ENCODE results near the gene PTPRG. TPM values are rescaled to one million over a fixed set of nuclear protein-coding genes. Genes with fewer than 3 reads are reported as not detected.

PTPRG gene
- total RNA-seq, 4 donors from 2014 or later: 21.1 to 54.2 (median 30.6) TPM

DNA sequence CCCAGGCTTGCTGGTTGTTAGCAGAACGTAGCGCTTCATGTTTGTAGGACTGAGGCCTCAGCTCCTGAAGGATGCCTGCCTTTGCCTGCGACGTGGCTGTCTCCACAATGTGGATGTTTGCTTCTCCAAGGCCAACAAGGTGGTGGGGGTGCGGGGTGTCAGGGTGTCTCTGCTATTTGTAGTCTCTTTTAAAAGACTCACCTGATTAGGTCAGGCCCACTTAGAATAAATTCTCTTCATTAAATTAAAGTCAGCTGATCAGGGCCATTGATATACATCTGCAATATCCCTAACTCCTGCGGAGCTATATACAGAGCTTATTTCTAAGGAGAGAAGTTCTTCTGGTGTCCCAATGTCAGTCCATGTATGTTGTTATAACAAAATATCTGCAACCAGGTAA lies 44.8 kb downstream of the PTPRG start:
- ATAC-seq: no peak
- intact Hi-C loops (cut with DNase I; ENCODE audit: low total_unique reads) (no loop called here), in situ Hi-C loops (cut with MboI; ENCODE audit: low sequenced_read_pairs in 4 of 4) (no loop called here)
- Histone ChIP-seq H3K9me3 (no peaks in the 10 kb centered on the region), H3K4me1 (peaks cover 4 to 8% of the 10 kb centered on the region in 2 donors), H3K27ac (no peak overlapping the region), H3K36me3 (no peaks in the 10 kb centered on the region), H3K27me3 (no peaks in the 10 kb centered on the region), H3K4me3 (no peak overlapping the region)
- DNase-seq: no peak
- TF ChIP-seq POLR2A (IDR thresholded peaks at IDR 0.05): no peak
- TF ChIP-seq, protein P1, sequence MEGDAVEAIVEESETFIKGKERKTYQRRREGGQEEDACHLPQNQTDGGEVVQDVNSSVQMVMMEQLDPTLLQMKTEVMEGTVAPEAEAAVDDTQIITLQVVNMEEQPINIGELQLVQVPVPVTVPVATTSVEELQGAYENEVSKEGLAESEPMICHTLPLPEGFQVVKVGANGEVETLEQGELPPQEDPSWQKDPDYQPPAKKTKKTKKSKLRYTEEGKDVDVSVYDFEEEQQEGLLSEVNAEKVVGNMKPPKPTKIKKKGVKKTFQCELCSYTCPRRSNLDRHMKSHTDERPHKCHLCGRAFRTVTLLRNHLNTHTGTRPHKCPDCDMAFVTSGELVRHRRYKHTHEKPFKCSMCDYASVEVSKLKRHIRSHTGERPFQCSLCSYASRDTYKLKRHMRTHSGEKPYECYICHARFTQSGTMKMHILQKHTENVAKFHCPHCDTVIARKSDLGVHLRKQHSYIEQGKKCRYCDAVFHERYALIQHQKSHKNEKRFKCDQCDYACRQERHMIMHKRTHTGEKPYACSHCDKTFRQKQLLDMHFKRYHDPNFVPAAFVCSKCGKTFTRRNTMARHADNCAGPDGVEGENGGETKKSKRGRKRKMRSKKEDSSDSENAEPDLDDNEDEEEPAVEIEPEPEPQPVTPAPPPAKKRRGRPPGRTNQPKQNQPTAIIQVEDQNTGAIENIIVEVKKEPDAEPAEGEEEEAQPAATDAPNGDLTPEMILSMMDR (IDR thresholded peaks at IDR 0.05 in 4 of 5, conservative IDR thresholded peaks at IDR 0.05 in 1 of 5): no peak

DNA sequence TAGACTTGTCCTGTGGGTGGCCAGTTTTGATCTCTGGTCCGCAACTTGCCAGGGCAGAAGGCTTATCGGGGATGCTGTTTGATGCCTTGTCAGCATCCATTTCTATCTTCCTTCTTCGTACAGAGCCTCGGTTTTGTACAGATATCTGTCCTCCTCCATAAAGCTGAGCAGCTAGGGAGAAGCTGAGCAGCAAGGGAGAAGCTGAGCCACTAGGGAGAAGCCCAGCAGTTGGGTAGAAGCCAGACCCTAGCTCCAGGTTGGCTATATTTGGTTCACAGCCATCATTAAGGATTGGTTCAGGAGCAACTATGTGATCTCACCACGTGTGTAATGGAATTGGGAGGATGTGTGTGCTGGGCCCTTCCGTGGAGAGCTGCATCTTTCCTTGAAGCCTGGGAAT lies 46.7 kb downstream of the PTPRG start:
- in situ Hi-C loops (cut with MboI; ENCODE audit: low sequenced_read_pairs in 4 of 4): no loop called here
- TF ChIP-seq, protein P1 (IDR thresholded peaks at IDR 0.05 in 4 of 5, conservative IDR thresholded peaks at IDR 0.05 in 1 of 5): no peak
- TF ChIP-seq POLR2A (IDR thresholded peaks at IDR 0.05): no peak
- no peak overlapping the region for H3K27ac ChIP-seq

DNA sequence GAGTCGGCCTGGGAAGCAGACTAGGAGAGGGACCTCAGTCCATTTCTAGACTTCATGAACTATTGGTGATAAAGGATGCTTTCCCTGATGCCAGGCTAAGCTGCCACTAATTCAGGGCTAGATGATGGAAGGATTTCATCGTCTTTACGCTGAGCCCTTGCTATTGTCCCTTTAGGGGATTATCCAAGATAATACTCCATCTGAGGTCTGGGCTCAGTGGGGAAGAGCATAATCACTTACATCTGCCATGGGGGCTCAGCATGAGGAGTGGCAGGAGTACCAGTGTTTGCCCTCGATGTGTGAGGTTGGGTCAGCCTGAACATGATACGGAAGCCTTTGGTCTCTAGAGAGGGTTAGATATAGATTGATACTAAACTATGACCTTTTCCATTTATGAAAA lies 47.3 kb downstream of the PTPRG start:
- in situ Hi-C loops (cut with MboI; ENCODE audit: low sequenced_read_pairs in 4 of 4) (no loop called here), intact Hi-C loops (cut with DNase I; ENCODE audit: low total_unique reads) (no loop called here)
- TF ChIP-seq, protein P1 (IDR thresholded peaks at IDR 0.05 in 4 of 5, conservative IDR thresholded peaks at IDR 0.05 in 1 of 5): no peak
- no peak for TF ChIP-seq POLR2A (IDR thresholded peaks at IDR 0.05)
- ATAC-seq (no peak), DNase-seq (no peak)
- Histone ChIP-seq H3K4me3 (no peak overlapping the region), H3K27me3 (no peaks in the 10 kb centered on the region), H3K9me3 (no peaks in the 10 kb centered on the region), H3K27ac (no peak overlapping the region), H3K36me3 (no peaks in the 10 kb centered on the region), H3K4me1 (peaks cover 8 to 18% of the 10 kb centered on the region in 2 donors)

More for the DNA sequence above, 46.7 kb downstream of the PTPRG start:
- ATAC-seq (no peak), DNase-seq (no peak)
- H3K27me3 ChIP-seq: no peaks in the 10 kb centered on the region
- H3K9me3 ChIP-seq: no peaks in the 10 kb centered on the region
- no peaks in the 10 kb centered on the region for H3K36me3 ChIP-seq
- H3K4me3 ChIP-seq: no peak overlapping the region
- intact Hi-C loops (cut with DNase I; ENCODE audit: low total_unique reads): no loop called here
- peaks cover 8 to 12% of the 10 kb centered on the region in 2 donors for H3K4me1 ChIP-seq

DNA sequence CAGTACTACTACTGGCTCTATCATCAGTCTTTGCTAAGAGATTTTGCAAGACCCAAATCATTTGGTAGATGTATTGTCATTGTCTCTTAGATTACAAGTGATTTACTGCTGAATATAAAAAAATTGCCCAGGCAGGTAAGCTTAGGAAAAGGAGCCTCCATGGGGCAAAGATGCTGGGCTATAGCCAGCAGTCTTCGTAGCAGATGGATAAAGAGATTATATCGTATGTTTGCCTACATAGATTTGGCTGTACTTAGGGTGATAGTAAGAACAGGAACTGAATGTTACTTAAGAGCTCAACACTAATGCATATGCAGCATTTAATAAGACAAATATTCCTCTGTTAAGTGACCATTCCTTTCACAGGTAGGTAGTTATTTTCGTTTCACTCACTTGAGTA lies 48.9 kb downstream of the PTPRG start:
- intact Hi-C loops (cut with DNase I; ENCODE audit: low total_unique reads): no loop called here
- no peaks in the 10 kb centered on the region for H3K36me3 ChIP-seq
- H3K27me3 ChIP-seq: no peaks in the 10 kb centered on the region
- no peak overlapping the region for H3K4me3 ChIP-seq
- DNase-seq (no peak), ATAC-seq (no peak)
- H3K9me3 ChIP-seq: no peaks in the 10 kb centered on the region
- no peak for TF ChIP-seq POLR2A (IDR thresholded peaks at IDR 0.05)
- TF ChIP-seq, protein P1 (IDR thresholded peaks at IDR 0.05 in 4 of 5, conservative IDR thresholded peaks at IDR 0.05 in 1 of 5): no peak
- H3K4me1 ChIP-seq: peaks cover 4 to 22% of the 10 kb centered on the region in 2 donors
- H3K27ac ChIP-seq: no peak overlapping the region
- in situ Hi-C loops (cut with MboI; ENCODE audit: low sequenced_read_pairs in 4 of 4): no loop called here
